ENCODE results near the gene MACC1. TPM values are rescaled to one million over a fixed set of nuclear protein-coding genes. Genes with fewer than 3 reads are reported as not detected.

The MACC1 gene
- total RNA-seq, 1 donor from 2014 or later: 12.0 TPM

DNA sequence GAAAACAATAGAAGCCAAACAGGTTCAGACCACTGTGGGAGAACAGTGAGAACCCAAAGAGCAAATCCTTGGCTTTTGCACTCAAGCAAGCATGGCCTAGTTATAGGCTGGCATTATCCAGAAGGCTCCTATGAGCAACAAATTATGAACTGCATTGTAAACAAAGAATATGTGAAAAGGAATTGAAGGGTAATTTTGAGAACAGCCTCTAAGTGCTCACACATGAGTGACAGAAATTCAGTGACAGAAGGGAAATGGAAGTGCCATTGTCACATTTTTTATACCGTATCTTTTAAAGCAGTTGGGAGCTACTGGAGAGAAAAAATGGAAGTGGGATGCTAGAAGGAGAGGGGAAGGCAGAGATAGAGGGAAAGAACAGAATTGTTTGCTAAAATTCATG is 114.2 kb downstream of the MACC1 start:
- no peak for DNase-seq (ENCODE audit: low spot score in 2 of 2, unreplicated experiment in 2 of 2)
- Mint-ChIP-seq H3K4me3 (no peak overlapping the region), H3K27ac (no peak overlapping the region), H3K36me3 (no peaks in the 10 kb centered on the region), H3K27me3 (ENCODE audit: low read depth) (no peaks in the 10 kb centered on the region), H3K9me3 (no peaks in the 10 kb centered on the region), H3K4me1 (peaks cover 5% of the 10 kb centered on the region)
- TF ChIP-seq CTCF (IDR thresholded peaks at IDR 0.05; ENCODE audit: unreplicated experiment): no peak

GRCh38 chr7:20095862-20096261 is 121.3 kb downstream of the MACC1 start:
- TF ChIP-seq CTCF (IDR thresholded peaks at IDR 0.05; ENCODE audit: unreplicated experiment): no peak
- Mint-ChIP-seq H3K27ac (no peak overlapping the region), H3K4me3 (no peak overlapping the region), H3K27me3 (ENCODE audit: low read depth) (no peaks in the 10 kb centered on the region), H3K9me3 (peaks cover 25% of the 10 kb centered on the region), H3K4me1 (peaks cover 5% of the 10 kb centered on the region), H3K36me3 (peaks cover 4% of the 10 kb centered on the region)
- no peak for DNase-seq (ENCODE audit: low spot score in 2 of 2, unreplicated experiment in 2 of 2)

- Mint-ChIP-seq H3K4me1 (peaks cover 5% of the 10 kb centered on the region), H3K4me3 (no peak overlapping the region), H3K27me3 (ENCODE audit: low read depth) (no peaks in the 10 kb centered on the region), H3K9me3 (peaks cover 25% of the 10 kb centered on the region), H3K27ac (no peak overlapping the region), H3K36me3 (peaks cover 4% of the 10 kb centered on the region)
- no peak for DNase-seq (ENCODE audit: low spot score in 2 of 2, unreplicated experiment in 2 of 2)
- TF ChIP-seq CTCF (IDR thresholded peaks at IDR 0.05; ENCODE audit: unreplicated experiment): no peak
Measured at GRCh38 chr7:20095436-20095835, 121.7 kb downstream of the MACC1 start.

DNA sequence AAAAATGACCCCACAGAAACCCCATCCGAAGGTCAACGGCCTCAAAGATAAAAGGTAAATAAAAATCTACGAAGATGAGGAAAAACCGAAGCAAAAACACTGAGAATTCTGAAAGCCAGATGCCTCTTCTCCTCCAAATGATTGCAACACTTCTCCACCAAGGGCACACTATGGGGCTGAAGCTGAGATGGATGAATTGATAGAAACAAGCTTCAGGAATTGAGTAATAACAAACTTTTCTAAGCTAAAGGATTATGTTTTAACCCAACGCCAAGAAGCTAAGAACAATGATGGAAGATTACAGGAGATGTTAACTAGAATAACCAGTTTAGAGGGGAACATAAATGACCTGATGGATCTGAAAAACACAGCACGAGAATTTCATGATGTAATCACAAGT is 127.8 kb downstream of the MACC1 start:
- Mint-ChIP-seq H3K27me3 (ENCODE audit: low read depth) (no peaks in the 10 kb centered on the region), H3K36me3 (peaks cover 3% of the 10 kb centered on the region), H3K4me3 (no peak overlapping the region), H3K9me3 (peaks cover 18% of the 10 kb centered on the region), H3K4me1 (peaks cover 6% of the 10 kb centered on the region), H3K27ac (no peak overlapping the region)
- no peak for DNase-seq (ENCODE audit: low spot score in 2 of 2, unreplicated experiment in 2 of 2)
- no peak for TF ChIP-seq CTCF (IDR thresholded peaks at IDR 0.05; ENCODE audit: unreplicated experiment)

DNA sequence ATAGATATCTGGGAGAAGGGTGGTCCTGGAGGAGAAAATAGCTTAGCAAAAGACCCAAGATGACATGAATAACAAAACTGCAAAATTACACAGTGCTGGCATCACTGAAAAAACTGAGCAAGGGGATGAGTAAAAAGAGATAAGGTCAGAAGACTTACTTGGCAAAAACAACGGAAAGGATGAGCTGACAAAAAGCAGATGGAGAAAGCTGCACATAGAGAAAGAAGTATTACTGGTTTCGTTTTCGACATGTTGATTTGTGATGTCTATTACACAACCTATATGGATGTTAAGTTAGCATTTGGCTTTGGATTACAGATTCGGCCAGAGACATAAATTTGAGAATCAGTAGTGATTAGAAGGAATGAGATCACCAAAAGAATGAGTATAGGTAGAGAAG is 132.1 kb downstream of the MACC1 start:
- no peak overlapping the region for H3K27ac Mint-ChIP-seq
- no peak for TF ChIP-seq CTCF (IDR thresholded peaks at IDR 0.05; ENCODE audit: unreplicated experiment)
- no peak overlapping the region for H3K4me3 Mint-ChIP-seq
- peaks cover 6% of the 10 kb centered on the region for H3K4me1 Mint-ChIP-seq
- no peak for DNase-seq (ENCODE audit: low spot score in 2 of 2, unreplicated experiment in 2 of 2)
- no peaks in the 10 kb centered on the region for H3K27me3 Mint-ChIP-seq (ENCODE audit: low read depth)
- H3K9me3 Mint-ChIP-seq: peaks cover 3% of the 10 kb centered on the region
- no peaks in the 10 kb centered on the region for H3K36me3 Mint-ChIP-seq

Other genes starting within 250 kb of the MACC1 start
- gene ITGB8, start 113.5 kb upstream of the MACC1 start, total RNA-seq: 15.3 to 15.6 TPM (median 15.3 TPM) in 3 replicates